AG09309 (cell line): ENCODE data around the gene ZNF385B.

Experiments used
- DNase-seq: peaks from one replicate; pipeline ENCODE4 v3.0.0-alpha.2; 2010; ENCODE audit warnings: low read depth
- H3K4me3 ChIP-seq: 2 replicates; pipeline ENCODE4 v1.5.1; 2011; ENCODE audit warnings: mild to moderate bottlenecking, low read depth, low read length, moderate library complexity; ENCODE audit not compliant: control insufficient read depth
- CTCF ChIP-seq: IDR thresholded peaks from 2 replicates; pipeline ENCODE4 v1.5.1; 2011; ENCODE audit warnings: mild to moderate bottlenecking, low read depth, low read length, inconsistent platforms; ENCODE audit not compliant: insufficient read depth, control insufficient read depth; ENCODE audit errors: missing control alignments

Gene ZNF385B

GRCh38 chr2:179533875-179534274 is 327.5 kb downstream of the ZNF385B start:
- TF ChIP-seq CTCF, result no peak

GRCh38 chr2:179532863-179533278 is 328.5 kb downstream of the ZNF385B start:
- no peak for DNase-seq
- no peak overlapping the region for H3K4me3 ChIP-seq
- no peak for TF ChIP-seq CTCF

More at GRCh38 chr2:179533875-179534274, 327.5 kb downstream of the ZNF385B start:
- no peak overlapping the region for H3K4me3 ChIP-seq
- DNase-seq, result no peak

GRCh38 chr2:179528576-179529069 is 332.8 kb downstream of the ZNF385B start:
- TF ChIP-seq CTCF, result no peak
- no peak overlapping the region for H3K4me3 ChIP-seq
- DNase-seq, result no peak

- DNase-seq, result no peak
- no peak for TF ChIP-seq CTCF
Measured at GRCh38 chr2:179525340-179525739, 336.1 kb downstream of the ZNF385B start.

GRCh38 chr2:179524809-179525339 is 336.5 kb downstream of the ZNF385B start:
- TF ChIP-seq CTCF, result no peak
- no peak overlapping the region for H3K4me3 ChIP-seq
- no peak for DNase-seq

More at GRCh38 chr2:179525340-179525739, 336.1 kb downstream of the ZNF385B start:
- H3K4me3 ChIP-seq, result no peak overlapping the region

- no peak for TF ChIP-seq CTCF
- no peak for DNase-seq
- no peak overlapping the region for H3K4me3 ChIP-seq
Measured at GRCh38 chr2:179521944-179522343, 339.5 kb downstream of the ZNF385B start.

- no peak for TF ChIP-seq CTCF
- DNase-seq, result no peak
- no peak overlapping the region for H3K4me3 ChIP-seq
Measured at GRCh38 chr2:179518830-179519229, 342.6 kb downstream of the ZNF385B start.
